Ovary (tissue), 9 donors: ENCODE results near the gene SFPQ. TPM values are rescaled to one million over a fixed set of nuclear protein-coding genes. Genes with fewer than 3 reads are reported as not detected.

ENCODE experiments used
- DNase-seq, 5 donors: peaks; one replicate each; pipeline ENCODE4 v3.0.0-alpha.2; 2019 to 2020
- H3K27ac ChIP-seq, 2 donors: fragments of 200-600 bp; one replicate each; pipeline versions ENCODE4 v1.5.1 to v1.8.0; 2019 to 2022
- H3K27me3 ChIP-seq: fragments of 200-600 bp; one replicate; pipeline ENCODE4 v1.8.0; 2022
- H3K36me3 ChIP-seq: fragments of 200-600 bp; sonication (generic); one replicate; pipeline ENCODE4 v1.5.1; 2019
- H3K4me1 ChIP-seq: one replicate; pipeline ENCODE4 v1.8.1; 2013; ENCODE audit warnings: mild to moderate bottlenecking, moderate library complexity; ENCODE audit not compliant: insufficient read depth
- H3K4me3 ChIP-seq: fragments of 200-600 bp; sonication (generic); one replicate; pipeline ENCODE4 v1.5.1; 2017
- H3K9me3 ChIP-seq, 2 donors: fragments of 200-600 bp in 1 of 2; sonication (generic) in 1 of 2; one replicate each; pipeline versions ENCODE4 v1.5.1 to v1.8.1; 2013 to 2019; ENCODE audit warnings: mild to moderate bottlenecking in 1 of 2, moderate library complexity in 1 of 2
- CTCF ChIP-seq, 3 donors: fragments of 450-650 bp in 2 of 3; fragments of 200-600 bp in 1 of 3; IDR thresholded peaks; one replicate each; pipeline versions ENCODE4 v1.5.1 to v1.8.0; 2016 to 2022; ENCODE audit warnings: antibody characterized with exemption in 3 of 3, mild to moderate bottlenecking in 1 of 3
- EP300 ChIP-seq: sonication (generic); formaldehyde crosslinking; IDR thresholded peaks from one replicate; pipeline ENCODE4 v1.6.1; 2017; ENCODE audit warnings: antibody characterized with exemption
- POLR2A ChIP-seq: fragments of 450-650 bp; IDR thresholded peaks from one replicate; pipeline ENCODE4 v1.6.1; 2017; ENCODE audit warnings: antibody characterized with exemption, mild to moderate bottlenecking, moderate library complexity
- WGBS, 3 donors: extraction: QIAGEN DNeasy Blood & Tissue Kit in 1 of 3; methylation state at CpG; one replicate each; pipeline versions ENCODE4 v1.1.5 to v1.1.7; 2013 to 2017; 5-methylcytosine and 5-hydroxymethylcytosine counted together
- intact Hi-C, 4 donors: fragments of 100-400 bp; cut with DNase I; formaldehyde crosslinking; loops; one replicate each; pipeline versions ENCODE4 v1.11.0 to v1.15.1; 2022 to 2023
- polyA plus RNA-seq, 2 donors: library from polyadenylated mRNA; stranded (reverse); fragments of 200-250 nt in 1 of 2; fragments of 350-450 nt in 1 of 2; fragmentation: Illumina TruSeq in 1 of 2; extraction: RNeasy Lipid Tissue Mini Kit (QIAGEN cat#74804) in 1 of 2; gene quantifications; one replicate each; pipeline ENCODE4 v1.2.3, GENCODE V29; 2013 to 2014
- total RNA-seq, 7 donors: library from RNA; depleted of rRNA in 2 of 7; stranded (reverse); fragments of >200 nt in 2 of 7; fragmentation: NEBNext Ultra II Directional in 3 of 7; extraction: Animal tissue kit (Norgen Biotek cat#: 25700) in 3 of 7; gene quantifications; one replicate each; pipeline versions ENCODE4 v1.1.0 to v1.2.4, GENCODE V29; 2016 to 2023
- donor health status: DM: no; HTN: no; CAD: no; lungs with moderate emphysema.
- donor health status: DM: no; HTN: no; CAD: no.
- donor health status: Bipolar disorder and iron deficiency.
- donor health status: DM: yes; HTN: yes; CAD: no.
- donor health status: DM: no; HTN: no; CAD: no.
- donor health status: DM: yes; HTN: yes; CAD: no.

Gene SFPQ
- total and polyA plus RNA-seq, 9 donors: 205 to 295 (median 270) TPM

- Histone ChIP-seq H3K36me3 (no peaks in the 10 kb centered on the region), H3K9me3 (no peaks in the 10 kb centered on the region), H3K27ac (no peak overlapping the region), H3K4me3 (no peak overlapping the region), H3K4me1 (no peaks in the 10 kb centered on the region), H3K27me3 (no peaks in the 10 kb centered on the region)
- no peak for TF ChIP-seq EP300
- TF ChIP-seq CTCF (IDR thresholded peaks at IDR 0.05): no peak
- no peak for TF ChIP-seq POLR2A
- 73 to 86% (median 79%) methylated on average over 9 of the region's 9 CpGs for WGBS, 3 donors
- no peak for DNase-seq
- intact Hi-C loops: no loop called here
These were observed 17.8 kb downstream of the SFPQ start for GRCh38 chr1:35175098-35175576.

DNA sequence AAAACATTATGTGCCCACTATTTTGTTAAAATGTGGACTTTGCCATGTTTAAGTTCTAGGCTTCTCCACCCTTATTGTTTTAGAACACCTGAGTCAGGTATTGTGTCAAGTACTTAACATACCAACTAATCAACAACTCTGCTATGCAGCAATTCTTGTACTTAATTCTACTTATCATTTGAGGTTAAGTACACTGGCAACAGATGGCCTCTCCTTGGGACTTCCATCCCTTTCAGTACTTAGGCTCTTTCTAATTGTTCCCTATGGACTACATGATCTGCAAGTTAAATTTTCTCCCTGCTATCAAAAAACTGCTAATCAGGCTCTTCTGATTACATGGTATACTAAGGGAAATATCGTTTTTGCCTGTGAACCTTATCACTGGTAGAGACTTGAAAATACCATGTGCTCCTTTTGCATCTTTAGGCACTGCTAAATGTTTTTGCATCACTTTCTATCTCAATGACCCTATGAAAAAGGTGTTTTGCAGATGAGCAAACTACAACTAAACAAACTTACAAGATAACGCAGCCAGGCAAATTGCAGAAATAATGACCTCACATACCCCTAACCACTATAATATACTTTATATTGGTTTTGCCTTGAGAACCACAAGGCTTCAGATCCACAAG, 18.9 kb downstream of the SFPQ start:
- WGBS, 3 donors: 27 to 37% (median 36%) methylated on average over 2 of the region's 2 CpGs
- no peak for TF ChIP-seq POLR2A
- TF ChIP-seq CTCF (IDR thresholded peaks at IDR 0.05): no peak
- no peak for TF ChIP-seq EP300
- Histone ChIP-seq H3K4me1 (no peaks in the 10 kb centered on the region), H3K9me3 (no peaks in the 10 kb centered on the region), H3K36me3 (no peaks in the 10 kb centered on the region), H3K4me3 (no peak overlapping the region), H3K27ac (no peak overlapping the region), H3K27me3 (no peaks in the 10 kb centered on the region)
- no peak for DNase-seq
- intact Hi-C loops: no loop called here

DNA sequence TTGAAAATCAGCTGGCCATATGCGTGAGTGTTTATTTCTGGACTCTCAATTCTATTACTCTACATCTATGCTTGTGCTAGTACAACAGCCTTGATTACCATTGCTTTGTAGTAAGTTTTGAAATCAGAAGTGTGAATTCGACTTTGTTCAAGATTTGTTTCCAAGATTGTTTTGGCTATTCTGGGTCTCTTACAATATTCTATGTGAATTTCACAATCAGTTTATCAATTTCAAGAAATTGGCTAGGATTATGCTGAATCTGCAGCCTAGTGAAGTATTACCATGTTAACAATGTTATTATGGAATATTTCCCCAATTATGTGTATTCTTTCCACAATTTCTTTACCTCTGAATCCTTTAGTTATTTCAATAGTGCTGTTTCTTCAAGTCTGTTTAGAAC, 19.5 kb downstream of the SFPQ start:
- Histone ChIP-seq H3K4me1 (no peaks in the 10 kb centered on the region), H3K27ac (no peak overlapping the region), H3K27me3 (no peaks in the 10 kb centered on the region), H3K4me3 (no peak overlapping the region), H3K9me3 (no peaks in the 10 kb centered on the region), H3K36me3 (no peaks in the 10 kb centered on the region)
- TF ChIP-seq EP300 (no peak), POLR2A (no peak), CTCF (IDR thresholded peaks at IDR 0.05) (no peak)
- intact Hi-C loops: no loop called here
- WGBS, 3 donors: 25 to 51% (median 43%) methylated on average over 2 of the region's 2 CpGs
- DNase-seq: no peak

DNA sequence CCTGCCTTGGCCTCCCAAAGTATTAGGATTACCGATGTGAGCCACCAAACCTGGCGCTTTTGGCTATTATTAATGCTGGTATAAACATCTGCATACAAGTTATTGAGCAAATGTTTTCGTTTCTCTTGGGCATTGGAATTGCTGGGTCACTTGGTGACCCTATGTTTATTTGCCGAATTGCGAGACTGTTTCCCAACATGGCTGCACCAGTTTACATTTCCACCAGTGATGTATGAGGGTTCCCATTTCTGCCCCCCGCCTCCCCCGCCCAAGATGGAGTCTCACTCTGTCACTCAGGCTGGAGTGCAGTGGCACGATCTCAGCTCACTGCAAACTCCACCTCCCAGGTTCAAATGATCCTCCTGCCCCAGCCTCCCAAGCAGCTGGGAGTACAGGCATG, 20.9 kb downstream of the SFPQ start:
- no peak for DNase-seq
- Histone ChIP-seq H3K27ac (no peak overlapping the region), H3K9me3 (no peaks in the 10 kb centered on the region), H3K27me3 (no peaks in the 10 kb centered on the region), H3K4me1 (no peaks in the 10 kb centered on the region), H3K36me3 (no peaks in the 10 kb centered on the region), H3K4me3 (no peak overlapping the region)
- intact Hi-C loops: no loop called here
- TF ChIP-seq POLR2A: no peak
- no peak for TF ChIP-seq CTCF (IDR thresholded peaks at IDR 0.05)
- TF ChIP-seq EP300: no peak
- WGBS, 3 donors: 73 to 83% (median 78%) methylated on average over 8 of the region's 8 CpGs
